ENCODE measurements around the gene TCF15. TPM values are rescaled to one million over a fixed set of nuclear protein-coding genes. Genes with fewer than 3 reads are reported as not detected.

The TCF15 gene
- total RNA-seq, 8 experiments from 2014 or later, result 0.14 to 1.3 (median 1.00) TPM; not detected in 1

DNA sequence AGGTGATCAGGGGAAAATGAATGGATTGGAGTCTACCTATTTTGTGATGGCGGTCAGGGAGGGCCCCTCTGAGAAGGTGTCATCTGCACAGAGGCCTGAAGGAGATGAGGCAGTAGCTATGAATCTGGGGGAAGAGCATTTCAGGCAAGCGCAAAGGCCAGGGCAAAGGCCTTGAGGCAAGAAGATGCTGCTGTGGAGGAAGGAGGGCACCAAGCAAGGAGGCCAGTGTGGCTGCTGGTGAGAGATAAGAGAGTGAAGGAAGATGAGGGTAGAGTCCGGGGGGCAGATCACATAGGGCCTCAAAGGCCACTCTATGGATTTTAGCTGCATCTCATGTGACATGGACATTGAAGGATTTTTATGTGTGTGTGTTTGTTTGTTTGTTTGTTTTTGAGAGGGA is 45.9 kb downstream of the TCF15 start:
- H3K4me1 ChIP-seq (replicated peaks in 1 of 2), result peaks cover 9 to 24% of the 10 kb centered on the region in 2 donors
- H3K27ac ChIP-seq, result no peak overlapping the region
- 30 to 100% (median 85%) methylated on average over 1 to 3 of the region's 3 CpGs; no CpG with 5 or more reads in 4 of the 10 experiments for WGBS, 10 experiments
- H3K4me3 ChIP-seq, result no peak overlapping the region
- no peak for ATAC-seq (replicated peaks in 6 of 8)
- in situ Hi-C loops (cut with MboI; ENCODE audit: low pct_unique_long_range_greater_than_20kb in 2 of 9, low sequenced_read_pairs in 9 of 9, unreplicated experiment in 9 of 9), result loop anchor here in 8 of 9 experiments (10.0 to 25.0 kb wide), 3 partner anchors 71 to 173 kb away; no protein-coding TSS in a partner anchor

DNA sequence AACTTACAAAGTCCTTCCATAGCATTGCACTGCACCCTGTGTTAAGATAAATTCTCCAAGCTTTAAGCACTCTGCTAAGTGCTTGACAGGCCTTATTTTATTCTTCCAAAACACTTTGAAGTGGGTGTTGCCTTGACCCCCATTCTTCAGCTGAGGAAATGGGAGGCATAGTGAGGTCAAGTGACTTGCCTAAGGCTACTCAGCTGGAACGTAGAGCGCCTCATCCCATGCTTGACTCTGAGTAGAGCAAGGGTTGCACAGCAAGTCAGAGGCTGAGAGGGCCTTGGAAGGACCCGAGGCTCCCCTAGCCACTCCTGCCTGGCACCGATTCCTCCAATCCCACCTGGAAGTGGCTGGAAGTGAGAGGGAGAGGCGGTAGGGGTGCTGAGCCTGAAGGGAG is 46.9 kb downstream of the TCF15 start:
- WGBS, 10 experiments, result 17 to 68% (median 43%) methylated on average over 1 to 5 of the region's 5 CpGs; no CpG with 5 or more reads in 6 of the 10 experiments
- Histone ChIP-seq H3K27ac (no peak overlapping the region), H3K4me3 (no peak overlapping the region), H3K4me1 (replicated peaks in 1 of 2) (peaks cover 5 to 15% of the 10 kb centered on the region in 2 donors)
- in situ Hi-C loops (cut with MboI; ENCODE audit: low pct_unique_long_range_greater_than_20kb in 2 of 9, low sequenced_read_pairs in 9 of 9, unreplicated experiment in 9 of 9), result loop anchor here in 8 of 9 experiments (10.0 to 25.0 kb wide), 3 partner anchors 72 to 174 kb away; no protein-coding TSS in a partner anchor
- peak in 2 of 8 experiments; percentile 59 to 62 for ATAC-seq (replicated peaks in 6 of 8)

GRCh38 chr20:562232-562897 is 47.7 kb downstream of the TCF15 start:
- H3K27ac ChIP-seq, result no peak overlapping the region
- H3K4me1 ChIP-seq (replicated peaks in 1 of 2), result peaks cover 0 to 7% of the 10 kb centered on the region in 2 donors
- in situ Hi-C loops (cut with MboI; ENCODE audit: low pct_unique_long_range_greater_than_20kb in 2 of 9, low sequenced_read_pairs in 9 of 9, unreplicated experiment in 9 of 9), result loop anchor here in 8 of 9 experiments (10.0 to 25.0 kb wide), 3 partner anchors 72 to 175 kb away; no protein-coding TSS in a partner anchor
- H3K4me3 ChIP-seq, result no peak overlapping the region
- ATAC-seq (replicated peaks in 6 of 8), result no peak
- 0 to 77% (median 30%) methylated on average over 1 to 4 of the region's 5 CpGs; no CpG with 5 or more reads in 2 of the 10 experiments for WGBS, 10 experiments

DNA sequence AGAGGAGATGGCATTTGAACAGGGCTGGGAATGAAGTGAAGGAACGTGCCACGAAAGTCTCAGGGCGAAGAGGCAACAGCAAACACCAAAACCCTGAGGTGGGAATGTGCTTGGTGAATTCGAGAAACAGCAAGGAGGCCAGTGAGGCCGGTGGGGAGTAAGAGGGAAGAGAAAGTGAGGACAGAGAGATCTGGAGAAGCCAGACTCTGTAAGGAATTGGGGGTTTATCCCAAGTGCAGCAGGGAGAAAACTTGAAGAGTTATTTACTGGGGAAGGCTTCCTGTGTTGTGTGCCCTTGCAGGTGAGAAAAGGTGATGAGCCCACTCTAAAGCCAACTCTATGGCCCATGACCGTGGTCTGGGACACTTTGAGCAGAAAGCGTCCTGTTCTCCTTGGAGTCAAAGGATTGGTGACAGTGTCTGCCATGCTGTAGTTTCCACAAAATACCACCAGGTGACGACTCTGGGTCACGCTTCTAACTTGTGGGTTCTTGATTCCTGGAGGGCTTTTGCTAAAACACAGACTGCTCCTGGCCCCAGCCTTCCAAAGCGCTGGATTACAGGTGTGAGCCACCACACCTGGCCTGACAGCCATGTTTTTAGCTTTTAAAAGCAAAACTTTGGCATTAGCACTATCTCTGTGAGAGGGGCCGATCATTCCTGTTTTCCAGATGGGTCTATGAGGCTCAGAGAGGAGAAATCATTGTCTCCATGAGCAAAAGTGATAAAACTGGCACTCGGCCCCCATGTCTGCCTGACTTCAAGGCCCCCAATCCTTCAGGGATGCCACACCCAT is 48.5 kb downstream of the TCF15 start:
- ATAC-seq (replicated peaks in 6 of 8), result peak; percentile 77 to 93 (median 85)
- in situ Hi-C loops (cut with MboI; ENCODE audit: low pct_unique_long_range_greater_than_20kb in 2 of 9, low sequenced_read_pairs in 9 of 9, unreplicated experiment in 9 of 9), result loop anchor here in 8 of 9 experiments (10.0 to 25.0 kb wide), 3 partner anchors 73 to 176 kb away; no protein-coding TSS in a partner anchor
- WGBS, 10 experiments, result 0 to 59% (median 29%) methylated on average over 1 to 8 of the region's 12 CpGs; no CpG with 5 or more reads in 1 of the 10 experiments
- Histone ChIP-seq H3K4me1 (replicated peaks in 1 of 2) (peaks cover 0 to 3% of the 10 kb centered on the region in 2 donors), H3K27ac (no peak overlapping the region), H3K4me3 (no peak overlapping the region)

DNA sequence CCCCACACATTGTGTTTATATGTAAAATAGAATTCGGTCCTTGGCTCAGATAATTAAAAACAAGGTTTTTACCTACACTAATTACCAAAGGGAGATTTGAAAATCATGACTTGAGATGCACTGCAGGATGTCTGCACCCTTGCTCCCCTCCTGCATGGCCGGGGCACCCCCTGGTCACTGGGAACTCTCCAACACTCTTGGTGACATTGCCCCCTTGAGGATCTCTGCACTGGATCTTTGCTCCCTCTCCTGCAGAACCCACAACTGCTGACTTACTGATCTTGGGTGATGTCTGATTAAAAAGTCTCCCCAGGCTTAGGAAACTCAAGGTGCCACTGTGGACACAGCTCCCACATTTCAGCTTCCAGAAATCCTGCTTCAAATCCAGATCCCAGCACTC is 49.4 kb downstream of the TCF15 start:
- in situ Hi-C loops (cut with MboI; ENCODE audit: low pct_unique_long_range_greater_than_20kb in 2 of 9, low sequenced_read_pairs in 9 of 9, unreplicated experiment in 9 of 9), result loop anchor here in 8 of 9 experiments (10.0 to 25.0 kb wide), 3 partner anchors 74 to 177 kb away; no protein-coding TSS in a partner anchor
- H3K27ac ChIP-seq, result no peak overlapping the region
- 9 to 70% (median 41%) methylated on average over 1 to 2 of the region's 2 CpGs; no CpG with 5 or more reads in 2 of the 10 experiments for WGBS, 10 experiments
- no peak overlapping the region for H3K4me3 ChIP-seq
- H3K4me1 ChIP-seq (replicated peaks in 1 of 2), result peaks cover 0 to 3% of the 10 kb centered on the region in 2 donors
- no peak for ATAC-seq (replicated peaks in 6 of 8)

GRCh38 chr20:558117-558516 is 52.0 kb downstream of the TCF15 start:
- no peak overlapping the region for H3K4me3 ChIP-seq
- no peak overlapping the region for H3K27ac ChIP-seq
- ATAC-seq (replicated peaks in 6 of 8), result no peak
- peaks cover 0 to 3% of the 10 kb centered on the region in 2 donors for H3K4me1 ChIP-seq (replicated peaks in 1 of 2)
- whole genome bisulfite sequencing, 10 experiments, result 14 to 86% (median 77%) methylated on average over 1 to 3 of the region's 3 CpGs; no CpG with 5 or more reads in 4 of the 10 experiments
- in situ Hi-C loops (cut with MboI; ENCODE audit: low pct_unique_long_range_greater_than_20kb in 2 of 9, low sequenced_read_pairs in 9 of 9, unreplicated experiment in 9 of 9), result loop anchor here in 7 of 9 experiments (10.0 to 25.0 kb wide), 3 partner anchors 177 to 187 kb away; no protein-coding TSS in a partner anchor

DNA sequence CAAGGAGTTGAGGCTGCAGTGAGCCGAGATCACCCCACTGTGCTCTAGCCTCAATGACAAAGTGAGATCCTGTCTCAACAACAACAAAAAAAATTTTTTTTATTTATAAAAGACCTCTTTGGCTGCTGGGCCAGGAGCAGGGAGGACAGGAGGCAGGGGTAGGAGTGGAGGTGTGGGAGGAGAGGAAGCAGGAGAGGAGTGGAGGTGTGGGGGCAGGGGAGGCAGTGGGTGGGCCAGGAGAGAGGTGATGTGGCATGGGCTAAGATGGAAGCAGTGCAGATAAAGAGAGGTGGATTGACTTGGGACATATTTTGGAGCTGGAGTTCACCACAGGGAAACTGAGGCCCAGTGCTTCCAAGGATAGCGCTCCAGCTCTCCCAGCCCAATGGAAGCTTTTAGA is 53.1 kb downstream of the TCF15 start:
- H3K4me1 ChIP-seq (replicated peaks in 1 of 2), result no peaks in the 10 kb centered on the region
- 100% methylated on average over 1 of the region's 2 CpGs; no CpG with 5 or more reads in 9 of the 10 experiments for WGBS, 10 experiments
- ATAC-seq (replicated peaks in 6 of 8), result no peak
- H3K27ac ChIP-seq, result no peak overlapping the region
- in situ Hi-C loops (cut with MboI; ENCODE audit: low pct_unique_long_range_greater_than_20kb in 2 of 9, low sequenced_read_pairs in 9 of 9, unreplicated experiment in 9 of 9), result loop anchor here in 7 of 9 experiments (10.0 to 25.0 kb wide), 3 partner anchors 178 to 188 kb away; no protein-coding TSS in a partner anchor
- no peak overlapping the region for H3K4me3 ChIP-seq

- H3K4me3 ChIP-seq, result no peak overlapping the region
- in situ Hi-C loops (cut with MboI; ENCODE audit: low pct_unique_long_range_greater_than_20kb in 2 of 9, low sequenced_read_pairs in 9 of 9, unreplicated experiment in 9 of 9), result loop anchor here in 7 of 9 experiments (10.0 to 25.0 kb wide), 3 partner anchors 179 to 189 kb away; no protein-coding TSS in a partner anchor
- no peaks in the 10 kb centered on the region for H3K4me1 ChIP-seq (replicated peaks in 1 of 2)
- no peak overlapping the region for H3K27ac ChIP-seq
- WGBS, 10 experiments, result 0 to 82% (median 40%) methylated on average over 1 to 5 of the region's 6 CpGs; no CpG with 5 or more reads in 1 of the 10 experiments
- peak in 2 of 8 experiments; percentile 29 to 81 for ATAC-seq (replicated peaks in 6 of 8)
These were observed 54.1 kb downstream of the TCF15 start for GRCh38 chr20:555976-556385.

Other genes with a start within 250 kb of the TCF15 start
- gene TRIB3, start 229.5 kb downstream of the TCF15 start, total RNA-seq, result 10 to 100 TPM; 10.2 to 78.5 (median 33.6) TPM
- 100 to 1,000 TPM in 1 of 8 experiments, 10 to 100 TPM in 7; 24.7 to 101 (median 45.5) TPM for gene RBCK1, start 202.0 kb downstream of the TCF15 start, total RNA-seq
- 10 to 100 TPM; 13.1 to 31.4 (median 20.3) TPM for gene TBC1D20, start 147.8 kb downstream of the TCF15 start, total RNA-seq
- gene CSNK2A1, start 66.5 kb downstream of the TCF15 start, total RNA-seq, result 100 to 1,000 TPM; 107 to 180 (median 148) TPM
- 10 to 100 TPM in 4 of 8 experiments, 1 to 10 TPM in 4; 7.1 to 51.6 (median 16.2) TPM for gene SRXN1, start 42.9 kb upstream of the TCF15 start, total RNA-seq
- gene SCRT2, start 65.5 kb upstream of the TCF15 start, total RNA-seq, result 10 to 100 TPM in 1 of 8 experiments, 1 to 10 TPM in 3, under 1 TPM in 3, not detected in 1; 0.29 to 11.0 (median 4.2) TPM
- under 1 TPM in 6 of 8 experiments, not detected in 2; 0.08 to 0.95 (median 0.28) TPM for gene SLC52A3, start 158.2 kb upstream of the TCF15 start, total RNA-seq
- gene FAM110A, start 223.4 kb upstream of the TCF15 start, total RNA-seq, result 10 to 100 TPM in 1 of 8 experiments, 1 to 10 TPM in 6, under 1 TPM in 1; 0.86 to 14.9 (median 3.5) TPM

All from motor neuron (in vitro differentiated cells).